HUDEP-2 (cell line): ENCODE results near the gene ACSF3.
A peak's percentile ranks its signal among the peaks of the same experiment; 100 is the strongest.
"Not testable (repeated sequence)": the region's sequence is repeated elsewhere in the genome, so short reads cannot be mapped to it uniquely, and the experiment has no call there.

ENCODE experiments used
- DNase-seq, 76 experiments: peaks; one replicate each; lab custom pipeline; 2025; ENCODE audit not compliant: unreplicated experiment in 76 of 76; lab: John Stamatoyannopoulos, UW

ACSF3 gene

DNA sequence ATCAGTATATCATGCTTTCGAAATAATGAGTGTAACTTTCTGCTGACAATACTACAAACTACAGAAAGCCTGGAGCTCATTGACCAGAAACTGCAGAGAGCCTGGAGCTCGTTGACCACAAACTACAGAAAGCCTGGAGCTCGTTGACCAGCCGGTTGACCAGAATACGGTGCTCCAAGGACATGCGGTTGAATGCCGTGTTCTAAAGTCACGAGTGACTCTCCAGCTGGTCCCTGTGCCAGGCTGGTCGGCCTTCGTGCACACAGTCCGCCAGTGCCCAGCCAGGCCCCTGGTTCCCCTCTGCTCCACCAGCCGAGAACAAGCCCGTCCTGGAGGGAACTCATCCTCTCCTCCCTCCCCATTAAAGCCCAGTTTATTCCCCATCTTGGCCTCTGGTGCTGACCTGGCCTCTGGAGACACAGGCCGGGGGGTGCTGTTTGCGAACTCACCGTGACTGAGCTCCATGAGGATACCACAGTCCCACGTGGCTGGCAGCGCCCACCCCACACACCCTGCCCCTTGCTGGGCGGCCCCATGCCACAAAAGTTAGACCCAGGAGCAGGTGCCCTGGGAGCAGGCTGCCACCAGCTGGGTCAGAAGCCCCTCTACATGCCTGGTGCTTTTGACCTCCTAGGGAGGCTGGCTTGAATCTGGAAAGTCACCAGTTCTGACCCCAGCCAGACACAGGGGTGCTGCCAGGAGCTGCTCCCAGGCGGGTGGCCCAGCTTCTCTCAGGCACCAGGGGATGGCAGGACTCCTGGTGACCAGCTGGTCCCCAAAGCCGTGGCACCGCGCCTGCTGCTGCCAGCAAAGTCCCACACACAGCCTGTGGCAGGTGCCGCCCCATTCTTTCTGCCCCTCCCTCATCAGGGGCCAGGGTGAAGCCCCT, 62.4 kb downstream of the ACSF3 start:
- DNase-seq: no peak

DNA sequence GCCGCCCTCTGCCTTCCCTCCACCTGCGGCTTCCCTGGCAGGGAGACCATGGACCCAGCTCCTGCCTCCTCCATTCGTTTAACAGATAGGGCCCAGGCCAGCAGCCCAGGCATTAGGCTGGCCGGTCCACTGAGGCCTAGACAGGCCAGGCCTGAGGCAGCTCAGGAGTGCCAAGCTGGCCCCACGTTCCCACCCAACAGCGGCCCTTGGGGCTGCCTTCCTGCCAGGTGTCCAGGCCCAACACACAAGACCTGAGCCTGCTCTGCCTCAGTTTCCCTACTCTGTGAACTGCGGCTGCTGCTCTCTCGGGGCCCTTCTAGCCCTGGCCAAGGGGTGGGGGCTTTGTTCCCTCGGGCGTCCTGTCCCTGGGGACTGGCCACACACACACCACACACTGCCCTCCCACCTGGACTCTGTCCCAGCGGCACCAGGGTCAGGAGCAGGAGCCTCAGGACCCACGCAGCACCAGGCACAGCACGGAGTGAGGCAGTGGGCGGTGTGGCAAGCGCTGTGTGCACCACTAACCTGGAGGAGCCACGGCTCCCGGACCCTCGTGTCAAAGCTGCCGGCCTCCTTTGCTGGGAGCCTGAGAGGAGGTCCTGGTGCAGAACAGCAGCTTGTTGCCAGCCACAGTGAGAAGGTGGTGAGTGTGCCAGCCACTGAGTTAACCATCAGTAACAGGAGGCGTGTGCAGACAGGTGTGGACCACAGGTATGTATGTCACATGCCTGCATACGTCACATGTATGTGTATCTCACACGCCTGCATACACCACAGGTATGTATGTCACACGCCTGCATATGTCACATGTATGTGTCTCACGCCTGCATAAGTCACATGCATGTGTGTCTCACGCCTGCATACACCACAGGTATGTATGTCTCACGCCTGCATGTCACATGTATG, 63.3 kb downstream of the ACSF3 start:
- no peak for DNase-seq

DNA sequence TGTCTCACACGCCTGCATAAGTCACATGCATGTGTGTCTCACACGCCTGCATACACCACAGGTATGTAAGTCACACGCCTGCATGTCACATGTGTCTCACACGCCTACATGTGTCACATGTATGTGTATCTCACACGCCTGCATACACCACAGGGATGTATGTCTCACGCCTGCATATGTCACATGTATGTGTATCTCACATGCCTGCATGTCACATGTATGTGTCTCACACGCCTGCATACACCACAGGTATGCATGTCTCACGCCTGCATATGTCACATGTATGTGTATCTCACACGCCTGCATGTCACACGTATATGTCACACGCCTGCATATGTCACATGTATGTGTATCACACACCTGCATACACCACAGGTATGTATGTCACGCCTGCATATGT, 64.1 kb downstream of the ACSF3 start:
- DNase-seq: no peak

DNA sequence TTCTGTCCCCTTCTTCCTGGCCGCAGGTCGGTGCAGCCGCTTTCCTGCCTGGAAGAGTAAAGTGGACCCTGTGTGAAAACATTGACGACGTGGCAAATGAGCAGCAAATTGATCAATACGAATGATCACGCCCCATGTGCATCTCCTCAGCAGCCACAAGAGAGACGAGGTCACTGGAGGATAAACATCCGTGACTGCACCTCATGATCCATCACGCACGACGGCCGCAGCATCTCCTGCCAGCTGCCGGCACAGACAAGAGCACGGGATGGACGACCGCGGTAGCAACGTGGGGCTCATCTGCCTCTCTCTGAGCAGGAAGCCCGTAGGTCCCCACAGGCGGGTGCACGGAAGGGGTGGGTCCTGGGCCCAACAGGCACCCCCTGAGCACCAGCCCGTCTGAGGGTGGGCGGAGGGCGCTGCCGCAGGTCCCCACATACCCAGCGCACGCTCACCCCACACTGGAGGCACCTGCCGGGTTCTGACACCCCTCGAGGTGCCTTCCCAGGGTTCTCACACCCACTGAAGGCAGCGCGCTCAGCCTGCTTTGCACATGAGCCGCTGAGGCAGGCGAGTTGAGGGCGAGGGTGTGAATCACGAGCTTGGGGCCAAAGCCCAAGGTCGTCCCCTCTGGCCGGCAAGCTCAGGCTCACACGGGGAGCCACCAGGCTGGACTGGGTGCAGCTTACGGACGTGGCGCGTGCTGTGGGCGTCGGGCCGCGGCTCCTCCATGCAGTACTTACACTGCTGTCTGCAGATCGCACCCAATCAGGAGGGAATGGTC, 65.6 kb downstream of the ACSF3 start:
- no peak for DNase-seq

DNA sequence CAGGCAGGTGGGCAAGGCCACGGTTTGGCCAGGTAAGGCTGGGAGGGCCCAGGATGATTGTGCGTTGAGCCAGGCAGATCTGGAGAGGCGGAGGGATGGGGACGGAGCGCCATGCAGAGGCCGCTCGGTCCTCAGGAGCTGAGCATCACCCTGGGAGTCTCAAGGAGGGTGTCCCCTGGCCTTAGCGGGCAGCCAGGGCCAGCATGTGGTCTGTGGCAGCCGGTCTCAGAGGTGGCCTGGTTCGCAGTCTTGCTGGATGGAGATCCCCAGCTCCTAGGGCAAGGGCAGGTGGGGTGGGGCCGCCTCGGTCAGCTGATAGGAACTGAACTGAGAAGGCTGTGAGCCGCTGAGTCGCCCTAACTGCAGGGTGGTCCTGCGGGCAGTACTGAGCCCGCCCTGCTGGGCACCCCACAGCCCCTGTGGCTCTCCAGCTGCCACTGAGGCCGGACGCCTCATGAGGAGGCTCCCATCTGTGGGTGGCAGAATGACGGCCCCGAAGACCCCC, 66.2 kb downstream of the ACSF3 start:
- DNase-seq: no peak

DNA sequence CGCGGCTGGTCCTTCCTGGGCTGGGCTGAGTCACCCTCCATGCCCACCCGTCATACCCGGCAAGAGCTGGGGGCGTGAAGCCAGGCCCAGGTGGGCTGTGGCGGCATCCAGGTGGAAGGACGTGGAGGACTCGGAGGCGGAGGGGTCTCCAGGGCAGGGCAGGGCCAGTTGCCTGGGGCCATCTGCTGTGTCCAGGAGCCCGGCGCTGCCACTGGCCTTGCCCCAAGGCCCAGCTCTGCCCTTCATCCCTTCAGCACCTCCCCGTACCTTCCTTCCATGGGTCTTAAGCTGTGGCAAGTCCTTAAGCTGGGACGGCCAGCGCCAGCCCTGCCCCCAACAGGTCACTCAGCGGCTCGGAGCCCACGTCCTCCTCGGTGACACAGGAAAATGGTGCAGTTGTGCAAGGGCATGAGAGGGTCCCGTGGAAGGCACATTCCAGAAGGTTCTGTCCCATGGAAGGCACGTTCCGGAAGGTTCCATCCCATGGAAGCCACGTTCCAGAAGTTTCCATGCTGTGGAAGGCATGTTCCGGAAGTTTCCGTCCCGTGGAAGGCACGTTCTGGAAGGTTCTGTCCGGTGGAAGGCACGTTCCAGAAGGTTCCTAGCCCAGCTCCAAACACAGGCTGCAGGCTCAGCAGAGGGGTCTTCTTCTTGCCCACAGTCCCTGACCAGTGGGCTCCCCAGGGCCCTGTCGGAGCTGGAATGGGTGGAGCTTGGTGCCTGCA, 67.5 kb downstream of the ACSF3 start:
- no peak for DNase-seq

DNA sequence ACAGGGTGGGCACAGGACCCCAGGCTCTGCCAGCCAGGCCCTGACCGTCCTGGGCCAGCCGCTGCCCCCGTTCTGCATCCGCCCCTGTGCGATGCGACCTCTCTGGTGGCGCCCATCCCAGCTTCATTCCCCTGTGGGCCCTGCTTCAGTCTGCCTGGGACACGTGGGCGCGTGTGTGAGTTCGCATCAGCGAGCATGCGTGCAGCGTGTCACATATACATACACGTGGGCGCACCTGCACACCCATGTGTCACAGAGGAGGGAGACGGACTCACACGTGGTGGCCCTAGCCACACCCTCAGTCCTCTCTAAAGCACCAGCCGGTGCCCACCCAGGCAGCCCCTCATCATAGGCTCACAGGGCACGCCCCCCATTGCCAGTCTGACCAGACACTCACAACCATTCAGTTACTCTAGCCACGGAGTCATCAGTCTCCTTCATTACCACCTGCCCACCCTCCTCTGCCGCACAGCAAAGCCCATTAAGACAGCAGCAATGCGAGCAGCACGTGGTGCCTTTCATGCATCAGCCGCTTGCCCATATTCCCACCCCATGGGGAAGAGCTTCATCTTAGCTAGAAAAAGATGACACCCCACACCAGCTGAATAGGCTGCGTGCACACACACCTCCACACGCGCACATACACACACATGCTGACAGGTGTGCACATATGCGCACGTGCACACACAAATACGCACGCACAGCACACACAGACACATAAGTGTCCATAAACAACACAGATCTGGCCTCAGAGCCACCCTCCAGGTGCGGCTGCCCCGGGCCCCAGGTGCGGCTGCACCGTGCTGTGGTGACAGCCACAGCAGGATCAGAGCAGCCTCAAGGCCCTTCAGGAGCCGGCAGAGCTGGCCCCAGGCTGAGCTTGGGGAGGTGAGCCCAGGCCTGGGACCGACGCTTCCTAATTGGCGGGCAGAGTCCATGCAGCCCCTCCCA, 68.4 kb downstream of the ACSF3 start:
- no peak for DNase-seq

DNA sequence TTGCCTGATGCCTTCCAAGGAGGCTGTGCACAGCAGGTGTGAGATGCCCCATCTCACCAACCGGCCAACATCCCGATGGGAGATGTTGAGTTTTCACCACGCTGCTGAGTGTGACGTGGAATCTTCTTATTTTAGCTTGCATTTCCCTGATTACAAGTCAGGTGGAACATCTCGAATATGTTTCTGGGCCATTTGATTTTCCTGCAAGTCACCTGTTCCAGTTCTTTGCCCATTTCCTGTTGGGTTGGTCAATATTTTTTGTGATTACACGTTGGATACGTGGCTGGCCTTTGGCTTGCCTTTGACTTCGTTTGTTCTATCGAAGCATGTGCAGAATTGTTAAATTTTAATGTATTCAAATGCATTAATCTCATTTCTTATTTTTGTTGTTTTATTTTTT, 69.6 kb downstream of the ACSF3 start:
- no peak for DNase-seq

DNA sequence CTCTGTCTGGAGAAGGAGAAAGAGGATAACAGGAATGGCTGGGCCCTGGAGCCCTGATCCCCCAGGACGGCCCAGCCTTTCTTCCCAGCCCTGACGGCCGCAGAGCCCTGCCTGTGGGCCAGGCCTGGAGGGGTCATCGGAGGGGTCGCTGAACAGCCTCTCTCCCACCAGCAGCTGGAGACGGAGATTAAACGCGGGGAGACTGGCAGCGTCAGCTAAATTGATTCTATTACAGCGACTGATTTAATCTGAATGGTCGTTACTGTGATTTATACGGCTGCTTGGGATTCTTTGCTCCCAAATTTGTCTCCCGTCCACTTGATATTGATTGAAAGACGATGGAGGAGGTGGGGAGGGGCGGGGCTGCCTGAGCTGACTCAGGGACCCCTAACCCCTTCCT, 70.8 kb downstream of the ACSF3 start:
- DNase-seq: no peak

DNA sequence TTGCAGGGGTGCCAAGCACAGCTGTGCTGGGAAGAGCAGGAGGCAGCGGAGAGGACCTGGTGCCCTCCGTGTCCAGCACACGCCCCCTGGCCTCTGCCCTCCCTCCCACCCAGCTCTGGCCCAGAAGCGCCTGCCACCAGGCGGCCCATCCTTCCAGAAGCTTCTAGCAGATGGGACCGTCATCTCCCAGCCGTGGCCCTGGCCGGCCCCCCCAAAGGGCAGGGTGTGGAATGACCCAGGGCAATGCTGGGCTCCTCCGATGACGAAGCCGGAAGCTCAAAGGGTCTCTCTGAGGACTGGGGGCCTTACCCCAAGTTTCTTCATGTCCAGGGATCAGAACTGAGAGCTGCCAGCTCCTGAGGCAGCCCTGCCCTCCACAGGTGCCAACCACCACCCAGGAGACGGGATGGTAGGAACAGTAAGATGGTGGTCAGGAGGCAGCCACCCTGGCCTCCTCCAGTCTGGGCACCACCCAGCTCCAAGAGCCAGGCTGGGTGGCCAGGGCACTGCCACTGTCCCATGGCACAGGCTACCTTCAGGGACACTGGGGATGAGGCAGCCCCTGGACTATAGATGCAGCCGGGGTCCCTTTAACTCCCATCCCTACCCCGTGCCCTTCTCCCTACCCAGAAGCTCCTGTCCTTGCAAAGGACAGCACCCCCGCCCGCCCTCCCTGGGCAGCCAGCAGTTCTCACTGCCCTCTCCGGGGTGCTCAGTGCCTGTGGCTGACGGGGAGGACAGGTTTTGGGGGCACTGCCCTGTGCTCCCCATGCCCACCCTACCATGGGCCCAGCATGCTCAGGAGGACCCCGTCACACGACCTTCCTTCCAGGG, 71.4 kb downstream of the ACSF3 start:
- no peak for DNase-seq

DNA sequence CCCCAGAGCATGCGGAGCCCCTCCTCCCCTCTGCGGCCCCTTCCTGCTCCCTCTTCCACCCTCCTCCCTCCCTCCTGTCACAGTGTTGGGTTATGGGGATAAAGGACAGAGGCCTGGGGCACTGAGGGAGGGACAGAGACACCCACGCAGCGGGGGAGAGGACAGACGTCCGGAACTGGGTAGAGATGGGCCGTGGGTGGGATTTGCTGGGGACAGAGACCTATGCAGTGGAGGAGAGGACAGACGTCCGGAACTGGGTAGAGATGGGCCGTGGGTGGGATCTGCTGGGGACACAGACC, 72.0 kb downstream of the ACSF3 start:
- not testable (repeated sequence) for DNase-seq

DNA sequence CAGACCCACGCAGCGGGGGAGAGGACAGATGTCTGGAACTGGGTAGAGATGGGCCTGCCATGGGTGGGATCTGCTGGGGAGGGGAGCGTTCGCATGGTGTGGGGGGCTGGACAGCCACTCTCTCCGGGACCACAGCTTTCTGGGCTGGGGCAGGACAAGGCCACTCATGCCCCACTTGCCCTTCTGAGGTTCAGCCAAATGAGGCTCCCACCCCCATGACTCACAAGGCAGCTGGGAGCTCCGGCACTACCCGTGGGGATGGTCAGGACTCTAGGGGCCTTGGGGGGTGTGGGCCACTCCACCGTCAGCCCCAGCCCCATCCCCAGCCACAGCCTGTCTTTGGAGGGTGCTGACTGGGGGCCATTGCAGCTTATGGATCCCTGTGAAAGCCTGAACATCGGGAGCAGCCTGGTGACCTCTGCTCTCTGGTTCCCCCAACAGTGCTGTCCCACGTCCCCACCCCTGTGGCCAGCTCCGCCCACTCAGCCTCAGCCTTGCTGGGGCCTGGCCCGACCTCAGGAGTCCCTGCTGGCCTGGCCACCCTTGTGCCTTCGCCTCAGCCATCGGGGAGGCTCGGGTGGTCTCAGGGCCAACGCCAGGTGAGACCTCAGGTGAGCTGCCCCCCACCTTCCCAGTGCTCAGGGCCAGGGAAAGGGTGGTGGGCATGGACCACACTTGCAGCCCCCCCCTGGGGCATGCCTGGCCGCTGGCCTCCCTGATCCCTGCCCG, 73.2 kb downstream of the ACSF3 start:
- peak in 2 of 76 experiments; percentile 20 to 30 for DNase-seq

DNA sequence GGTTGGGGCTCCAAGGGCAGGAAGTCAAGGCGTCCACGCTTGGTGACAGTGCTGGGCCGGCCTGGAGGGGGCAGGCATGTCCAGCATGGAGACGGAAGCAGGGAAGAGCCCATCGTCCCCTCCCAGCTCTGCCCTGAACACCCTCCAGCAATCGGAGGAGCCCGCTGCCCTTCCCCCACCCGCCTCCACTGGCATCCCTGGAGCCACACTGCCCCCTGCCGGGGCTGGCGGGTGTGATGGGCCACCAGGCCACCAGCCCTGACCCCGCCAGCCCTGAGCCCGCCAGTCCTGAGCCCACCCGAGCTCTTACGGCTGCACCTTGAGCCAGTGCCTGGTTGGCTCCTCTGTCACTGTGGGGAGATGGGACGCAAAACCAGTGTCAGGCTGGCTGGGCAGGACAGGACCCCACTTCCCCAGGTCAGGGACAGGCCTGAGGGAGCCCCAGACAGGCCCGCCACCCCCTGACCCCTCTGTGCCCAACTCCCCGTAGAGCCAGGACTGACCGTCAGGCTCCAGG, 73.8 kb downstream of the ACSF3 start:
- peak in 71 of 76 experiments; percentile 9 to 92 (median 72) for DNase-seq

DNA sequence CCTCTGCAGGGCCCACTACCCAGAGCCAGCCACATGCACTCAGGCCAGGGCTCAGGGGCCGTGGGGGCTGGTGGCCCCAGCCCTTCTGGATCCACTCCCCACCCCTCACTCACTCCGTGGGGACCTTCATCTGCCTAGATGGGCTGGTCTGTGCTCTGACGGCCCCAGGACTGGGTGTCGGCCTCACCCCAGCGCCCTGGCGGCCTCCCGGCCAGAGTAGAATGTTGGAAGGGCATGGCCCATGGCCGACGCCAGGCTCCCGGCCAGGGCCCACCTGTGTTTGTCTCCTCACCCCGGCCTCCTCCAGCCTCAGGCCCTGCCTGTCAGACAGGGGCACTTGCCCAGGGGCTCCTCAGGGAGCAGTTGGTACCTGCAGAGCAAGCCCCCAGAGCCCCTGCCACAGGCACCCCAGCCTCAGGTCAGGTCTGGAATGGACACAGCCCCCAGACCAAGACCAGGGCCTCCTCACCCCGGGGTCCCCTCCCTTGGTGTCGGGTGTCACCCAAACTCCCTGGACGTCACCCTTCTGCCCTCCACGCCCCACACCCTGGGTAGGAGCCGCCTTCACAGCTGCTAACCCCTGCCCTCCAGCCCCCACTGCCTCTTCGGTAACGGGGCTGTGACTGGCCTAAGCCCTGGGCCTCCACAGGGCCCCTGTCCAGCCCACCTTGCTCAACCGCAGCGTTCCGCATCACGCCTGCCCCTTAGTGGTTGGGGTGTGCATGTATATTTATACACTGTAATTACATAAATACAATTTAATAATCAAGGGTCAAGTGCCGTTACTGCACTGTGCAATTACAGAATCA, 74.9 kb downstream of the ACSF3 start:
- no peak for DNase-seq

DNA sequence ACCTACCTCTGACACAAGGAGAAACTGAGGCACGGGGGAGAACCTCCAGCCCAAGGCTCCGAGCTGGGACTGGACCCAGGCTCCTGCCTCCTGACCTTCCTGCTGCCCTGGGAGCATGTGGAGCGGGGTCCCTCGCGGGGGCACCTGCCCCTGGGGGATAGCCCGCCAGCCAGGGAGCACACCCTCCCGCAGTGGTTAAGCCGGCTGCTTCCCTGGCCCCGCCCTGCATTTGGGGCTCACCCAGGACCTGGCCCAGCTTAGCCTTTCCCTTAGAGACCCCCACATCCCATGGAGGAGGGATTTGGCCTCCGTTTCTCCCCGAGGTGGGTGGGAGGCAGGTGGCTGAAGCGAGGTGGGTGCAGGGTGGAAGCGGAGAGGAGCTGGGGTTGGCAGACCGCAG, 76.1 kb downstream of the ACSF3 start:
- no peak for DNase-seq

DNA sequence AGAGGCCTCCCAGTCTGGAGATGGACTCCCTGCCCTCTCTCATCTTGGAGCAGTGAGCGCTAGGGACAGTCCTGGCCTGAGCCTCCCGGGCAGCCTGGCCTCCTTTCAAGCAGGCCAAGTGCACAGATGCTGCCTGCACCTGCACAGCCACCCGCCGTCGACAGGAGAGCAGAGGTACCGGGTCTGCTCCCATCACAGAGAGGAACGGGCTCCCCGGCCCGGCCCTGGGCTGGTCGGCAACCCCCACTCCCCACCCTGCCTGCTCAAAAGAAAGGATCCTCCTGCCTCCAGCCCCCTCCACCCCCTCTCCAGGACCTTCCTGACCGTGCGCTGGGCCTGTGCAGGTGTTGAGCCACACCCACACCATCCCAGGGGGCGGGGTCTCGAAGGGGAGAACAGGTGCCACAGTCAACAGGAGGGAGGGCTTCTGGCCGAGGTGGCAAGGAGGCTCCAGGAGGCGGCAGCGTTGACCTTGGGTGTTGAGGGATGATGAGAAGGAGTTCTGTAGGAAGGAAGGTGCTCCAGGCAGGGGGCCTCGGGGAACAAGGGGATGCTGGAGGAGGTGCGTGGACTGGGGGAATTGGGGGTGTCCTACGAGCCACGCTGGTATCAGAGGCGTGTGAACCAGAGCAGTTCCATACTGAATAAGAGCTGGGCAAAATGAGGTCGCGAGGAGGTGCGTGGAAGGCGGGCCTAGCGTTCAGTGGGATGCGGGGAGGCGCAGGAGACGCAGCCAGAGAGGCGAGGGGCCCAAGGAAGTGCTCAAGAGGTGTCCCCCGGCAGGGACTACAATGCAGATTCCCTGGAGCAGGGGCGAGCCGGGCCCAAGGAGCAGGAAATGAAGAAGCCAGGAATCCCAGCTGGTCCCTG, 76.9 kb downstream of the ACSF3 start:
- no peak for DNase-seq
